NCI-H2107 treated with DMSO at 0.1 percent for 48 hours (cell line): Measurements from ENCODE around the gene OR5M3.

Source experiments
- DNase-seq: peaks from one replicate; lab custom pipeline; 2025; ENCODE audit not compliant: unreplicated experiment; lab: John Stamatoyannopoulos, UW

The OR5M3 gene

GRCh38 chr11:56473252-56473651, at the start of gene OR5M3:
Gene OR5M3, minus strand, starts transcription at chr11:56473352. Its CDS starts 2,855 bp downstream, at chr11:56470497.
- no peak for DNase-seq

GRCh38 chr11:56522008-56522407, 48.9 kb upstream of the OR5M3 start:
- no peak for DNase-seq

GRCh38 chr11:56513280-56513679, 40.1 kb upstream of the OR5M3 start:
- no peak for DNase-seq

GRCh38 chr11:56509439-56509838, 36.3 kb upstream of the OR5M3 start:
- DNase-seq, result no peak

- DNase-seq, result no peak
Observed at GRCh38 chr11:56497010-56497409, 23.9 kb upstream of the OR5M3 start.

- DNase-seq, result no peak
Observed at GRCh38 chr11:56495117-56495516, 22.0 kb upstream of the OR5M3 start.

GRCh38 chr11:56491270-56491669, 18.1 kb upstream of the OR5M3 start, which contains the start of gene OR5M8:
Gene OR5M8, minus strand, starts transcription at chr11:56491370. Its CDS starts 0 bp downstream, at chr11:56491370.
- DNase-seq, result no peak

- no peak for DNase-seq
Observed at GRCh38 chr11:56486801-56487200, 13.6 kb upstream of the OR5M3 start.

GRCh38 chr11:56474729-56475235, 1.6 kb upstream of the OR5M3 start:
- no peak for DNase-seq

- DNase-seq, result no peak
Observed at GRCh38 chr11:56457076-56457475, 16.1 kb downstream of the OR5M3 start.

- no peak for DNase-seq
Observed at GRCh38 chr11:56453521-56453920, 19.6 kb downstream of the OR5M3 start.
